NOMO-1 treated with DMSO at 0.1 percent for 48 hours (cell line): Measurements from ENCODE around the gene NDUFB11.

Experiments
- DNase-seq: peaks from one replicate; lab custom pipeline; 2025; ENCODE audit not compliant: unreplicated experiment; lab: John Stamatoyannopoulos, UW

Gene NDUFB11

GRCh38 chrX:47144626-47145394 lies at the start of gene NDUFB11, which contains the start of gene RBM10:
Gene NDUFB11, minus strand, starts transcription at chrX:47144702. Its CDS starts 23 bp downstream, at chrX:47144679.
Gene RBM10, plus strand, starts transcription at chrX:47145221. Its CDS starts 2,261 bp downstream, at chrX:47147482.
- DNase-seq: peak; percentile 91

- peak; percentile 97 for DNase-seq
These were observed 49.1 kb upstream of the NDUFB11 start, which contains the start of gene UBA1 for GRCh38 chrX:47193475-47194193. Gene UBA1, plus strand, starts transcription at chrX:47193829. Its CDS starts 4,974 bp downstream, at chrX:47198803.

GRCh38 chrX:47191806-47192401 lies 47.4 kb upstream of the NDUFB11 start:
- DNase-seq: no peak

GRCh38 chrX:47191331-47191730 lies 46.8 kb upstream of the NDUFB11 start:
- DNase-seq: no peak

- peak; percentile 94 for DNase-seq
These were observed 46.2 kb upstream of the NDUFB11 start for GRCh38 chrX:47190445-47191269.

- no peak for DNase-seq
These were observed 45.4 kb upstream of the NDUFB11 start for GRCh38 chrX:47189906-47190305.

GRCh38 chrX:47187106-47187677 lies 42.7 kb upstream of the NDUFB11 start:
- no peak for DNase-seq

- no peak for DNase-seq
These were observed 41.7 kb upstream of the NDUFB11 start for GRCh38 chrX:47186096-47186740.

GRCh38 chrX:47185241-47185640 lies 40.7 kb upstream of the NDUFB11 start:
- DNase-seq: no peak

GRCh38 chrX:47184486-47184885 lies 40.0 kb upstream of the NDUFB11 start:
- DNase-seq: no peak

- no peak for DNase-seq
These were observed 37.7 kb upstream of the NDUFB11 start for GRCh38 chrX:47182106-47182700.

- no peak for DNase-seq
These were observed 36.8 kb upstream of the NDUFB11 start for GRCh38 chrX:47181301-47181700.

GRCh38 chrX:47180346-47180745 lies 35.8 kb upstream of the NDUFB11 start:
- no peak for DNase-seq

- no peak for DNase-seq
These were observed 35.4 kb upstream of the NDUFB11 start for GRCh38 chrX:47179928-47180255.

- DNase-seq: no peak
These were observed 34.9 kb upstream of the NDUFB11 start for GRCh38 chrX:47179221-47179927.

- DNase-seq: no peak
These were observed 33.8 kb upstream of the NDUFB11 start for GRCh38 chrX:47178337-47178736.

GRCh38 chrX:47177079-47177478 lies 32.6 kb upstream of the NDUFB11 start:
- no peak for DNase-seq

GRCh38 chrX:47176101-47176740 lies 31.7 kb upstream of the NDUFB11 start:
- no peak for DNase-seq

- no peak for DNase-seq
These were observed 31.1 kb upstream of the NDUFB11 start for GRCh38 chrX:47175588-47175980.
